ENCODE measurements around the gene PPDPF. TPM values are rescaled to one million over a fixed set of nuclear protein-coding genes. Genes with fewer than 3 reads are reported as not detected.

Gene PPDPF
- total RNA-seq, 1 experiment from 2014 or later: 149 TPM

DNA sequence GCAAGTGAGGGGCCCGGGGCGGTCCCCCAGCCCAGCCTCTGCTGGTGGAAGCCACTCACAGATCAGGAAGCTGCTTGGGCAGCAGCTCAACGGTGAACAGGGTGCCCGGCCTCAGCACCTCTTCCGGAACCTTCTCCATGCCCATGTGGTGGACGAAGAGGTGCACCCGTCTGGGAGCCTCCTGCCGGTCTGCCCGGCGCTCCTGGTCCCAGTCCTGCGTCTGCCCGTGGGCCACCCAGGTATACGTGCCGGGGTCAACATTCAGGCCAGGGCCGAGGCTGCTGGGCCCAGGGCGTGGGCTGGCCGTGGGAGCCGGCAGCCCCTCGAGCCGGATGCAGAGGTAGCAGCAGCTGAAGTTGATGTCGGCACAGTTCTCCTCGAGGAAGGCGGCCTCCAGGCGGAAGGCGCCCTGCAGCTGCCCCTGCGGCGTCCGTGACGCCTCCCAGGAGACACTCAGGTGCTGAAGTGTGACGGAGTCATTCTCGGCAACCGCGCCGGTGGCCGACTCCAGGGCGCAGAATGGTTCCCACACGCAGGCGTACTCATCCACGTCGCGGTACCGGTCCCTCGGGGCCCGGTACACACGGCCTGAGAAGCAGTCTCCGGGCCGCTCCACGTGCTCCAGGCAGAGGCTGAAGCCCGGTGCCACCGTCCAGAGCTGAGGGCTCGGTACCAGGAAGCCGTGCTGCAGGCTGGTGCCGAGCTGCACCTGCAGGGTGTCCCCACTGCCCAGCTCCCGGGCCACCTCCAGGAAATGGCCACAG, 42.1 kb downstream of the PPDPF start:
- DNase-seq: no peak
- Histone ChIP-seq H3K23ac (ENCODE audit: insufficient read length, low read depth, low read length) (no peak overlapping the region), H4K20me1 (ENCODE audit: control insufficient read depth, insufficient read depth, insufficient read length) (no peaks in the 10 kb centered on the region), H3K79me2 (ENCODE audit: insufficient read depth, low read length) (no peaks in the 10 kb centered on the region), H2BK120ac (ENCODE audit: low read depth, low read length, poor library complexity, severe bottlenecking) (no peak overlapping the region), H4K5ac (ENCODE audit: insufficient read length, low read depth, low read length) (no peak overlapping the region), H3K79me1 (ENCODE audit: insufficient read depth, low read depth, low read length, poor library complexity, severe bottlenecking) (no peaks in the 10 kb centered on the region), H3K27me3 (ENCODE audit: insufficient read depth, low read length) (no peaks in the 10 kb centered on the region), H3K9me3 (ENCODE audit: control insufficient read depth, low read depth, low read length) (no peaks in the 10 kb centered on the region), H3T11ph (ENCODE audit: low read length) (no peak overlapping the region), H3K27ac (ENCODE audit: insufficient read length, low read depth, low read length) (no peak overlapping the region), H3K4ac (ENCODE audit: low read depth, low read length) (no peak overlapping the region), H2BK15ac (ENCODE audit: low read depth, low read length) (no peak overlapping the region), H3K18ac (ENCODE audit: insufficient read length, low read depth, low read length) (no peak overlapping the region), H4K8ac (replicated peaks; ENCODE audit: insufficient read length, low read depth, low read length) (no peak overlapping the region), H3K9ac (ENCODE audit: extremely low read depth, insufficient read length, low read length) (no peak overlapping the region), H3K4me2 (ENCODE audit: insufficient read depth, insufficient read length, low read length) (no peak overlapping the region), H2BK20ac (ENCODE audit: low read depth, low read length, poor library complexity, severe bottlenecking) (no peak overlapping the region), H2AK5ac (ENCODE audit: insufficient read length, low read length) (no peak overlapping the region), H3K23me2 (ENCODE audit: insufficient read length, low read depth, low read length, poor library complexity, severe bottlenecking) (no peaks in the 10 kb centered on the region), H3K4me1 (ENCODE audit: insufficient read depth, low read length) (no peaks in the 10 kb centered on the region), H4K91ac (ENCODE audit: insufficient read length, low read depth, low read length) (no peak overlapping the region), H3K56ac (ENCODE audit: insufficient read length, low read depth, low read length) (no peak overlapping the region), H2BK12ac (ENCODE audit: insufficient read length, low read depth, low read length) (no peak overlapping the region), H2BK5ac (ENCODE audit: insufficient read length, low read length) (no peak overlapping the region), H2AFZ (ENCODE audit: low read length) (no peak overlapping the region), H3K14ac (ENCODE audit: insufficient read depth, low read length) (no peak overlapping the region)
- Mint-ChIP-seq H3K27me3 (ENCODE audit: low read depth) (no peaks in the 10 kb centered on the region), H3K9me3 (no peaks in the 10 kb centered on the region), H3K4me3 (no peak overlapping the region), H3K27ac (no peak overlapping the region), H3K36me3 (ENCODE audit: insufficient read depth in 1 of 3, low read depth in 3 of 3) (peaks cover 3 to 9% (median 9%) of the 10 kb centered on the region in 3 experiments; a peak in 6 of 7 replicates), H3K4me1 (no peaks in the 10 kb centered on the region)
- WGBS (ENCODE audit: extremely low coverage, insufficient read length, low lambda C conversion rate): no CpG with 5 or more reads among the region's 54 CpGs
- TF ChIP-seq, protein P1, sequence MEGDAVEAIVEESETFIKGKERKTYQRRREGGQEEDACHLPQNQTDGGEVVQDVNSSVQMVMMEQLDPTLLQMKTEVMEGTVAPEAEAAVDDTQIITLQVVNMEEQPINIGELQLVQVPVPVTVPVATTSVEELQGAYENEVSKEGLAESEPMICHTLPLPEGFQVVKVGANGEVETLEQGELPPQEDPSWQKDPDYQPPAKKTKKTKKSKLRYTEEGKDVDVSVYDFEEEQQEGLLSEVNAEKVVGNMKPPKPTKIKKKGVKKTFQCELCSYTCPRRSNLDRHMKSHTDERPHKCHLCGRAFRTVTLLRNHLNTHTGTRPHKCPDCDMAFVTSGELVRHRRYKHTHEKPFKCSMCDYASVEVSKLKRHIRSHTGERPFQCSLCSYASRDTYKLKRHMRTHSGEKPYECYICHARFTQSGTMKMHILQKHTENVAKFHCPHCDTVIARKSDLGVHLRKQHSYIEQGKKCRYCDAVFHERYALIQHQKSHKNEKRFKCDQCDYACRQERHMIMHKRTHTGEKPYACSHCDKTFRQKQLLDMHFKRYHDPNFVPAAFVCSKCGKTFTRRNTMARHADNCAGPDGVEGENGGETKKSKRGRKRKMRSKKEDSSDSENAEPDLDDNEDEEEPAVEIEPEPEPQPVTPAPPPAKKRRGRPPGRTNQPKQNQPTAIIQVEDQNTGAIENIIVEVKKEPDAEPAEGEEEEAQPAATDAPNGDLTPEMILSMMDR (conservative IDR thresholded peaks at IDR 0.05): no peak
